Measurements from ENCODE around the gene CCDC146. TPM values are rescaled to one million over a fixed set of nuclear protein-coding genes. Genes with fewer than 3 reads are reported as not detected.

CCDC146 gene
- total and polyA plus RNA-seq, 9 of the 15 experiments (the other 6 are each of a cell fraction or from before 2014, with no cell fraction given), result 0.10 to 0.98 (median 0.26) TPM; not detected in 1

DNA sequence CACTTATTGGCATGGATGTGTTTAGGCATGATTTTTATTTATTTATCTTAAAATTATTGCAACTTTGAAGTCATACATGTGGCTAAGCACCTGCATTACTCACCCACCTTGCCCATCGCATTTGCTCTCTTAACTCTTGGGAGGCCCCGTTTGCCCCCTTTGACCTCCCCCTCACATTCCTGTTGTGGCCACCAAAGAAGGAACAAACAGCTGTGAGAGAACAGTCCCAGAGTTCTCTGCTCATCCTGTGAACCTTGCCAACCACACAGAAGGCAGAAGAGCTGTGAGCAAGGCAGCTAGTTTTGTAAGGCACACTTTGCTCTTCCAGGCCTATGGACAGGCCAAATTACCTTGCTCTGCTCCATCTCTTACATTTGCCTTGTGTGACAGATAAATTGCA, 100.8 kb downstream of the CCDC146 start:
- Histone ChIP-seq H3K9me1 (ENCODE audit: control insufficient read depth, insufficient read depth, low read length) (no peaks in the 10 kb centered on the region), H3K4me3 (no peak overlapping the region), H3K27me3 (ENCODE audit: control insufficient read depth in 2 of 2, insufficient read depth in 2 of 2, low read length in 2 of 2) (no peaks in the 10 kb centered on the region), H3K36me3 (ENCODE audit: control insufficient read depth, insufficient read depth, low read length) (no peaks in the 10 kb centered on the region), H2AFZ (ENCODE audit: low read depth, low read length) (no peak overlapping the region), H3K4me1 (replicated peaks in 1 of 2; ENCODE audit: control insufficient read depth in 2 of 2, insufficient read depth in 2 of 2, low read length in 2 of 2) (no peaks in the 10 kb centered on the region), H3K9ac (ENCODE audit: insufficient read depth in 1 of 2, low read depth in 2 of 2, low read length in 2 of 2) (no peak overlapping the region), H4K20me1 (replicated peaks; ENCODE audit: control insufficient read depth, insufficient read depth, low read length) (no peaks in the 10 kb centered on the region), H3K9me3 (replicated peaks; ENCODE audit: control insufficient read depth, insufficient read depth, low read depth, low read length) (peaks cover 1% of the 10 kb centered on the region; the same call in 1 of the 2 replicates), H3K79me2 (ENCODE audit: control insufficient read depth, insufficient read depth, low read length) (no peaks in the 10 kb centered on the region), H3K4me2 (ENCODE audit: insufficient read depth, low read length) (no peak overlapping the region), H3K27ac (ENCODE audit: extremely low read depth, low read depth, low read length) (no peak overlapping the region)
- no peak for DNase-seq (ENCODE audit: extremely low read depth in 1 of 4, low spot score in 3 of 4)
- ChIA-PET POLR2A (no interaction called here), CTCF (ENCODE audit: low intra/inter-chr PET ratio) (no interaction called here)
- BruUV-seq (replicated peaks), result no TSS peak
- ATAC-seq, result no peak
- in situ Hi-C loops (cut with MboI) (no loop called here), intact Hi-C loops (cut with micrococcal nuclease) (no loop called here)
- 4% methylated on average over 2 of the region's 2 CpGs for WGBS (ENCODE audit: insufficient coverage, low coverage, missing lambda C conversion rate)
- FAIRE-seq, result no peak
- TF ChIP-seq, protein P1, sequence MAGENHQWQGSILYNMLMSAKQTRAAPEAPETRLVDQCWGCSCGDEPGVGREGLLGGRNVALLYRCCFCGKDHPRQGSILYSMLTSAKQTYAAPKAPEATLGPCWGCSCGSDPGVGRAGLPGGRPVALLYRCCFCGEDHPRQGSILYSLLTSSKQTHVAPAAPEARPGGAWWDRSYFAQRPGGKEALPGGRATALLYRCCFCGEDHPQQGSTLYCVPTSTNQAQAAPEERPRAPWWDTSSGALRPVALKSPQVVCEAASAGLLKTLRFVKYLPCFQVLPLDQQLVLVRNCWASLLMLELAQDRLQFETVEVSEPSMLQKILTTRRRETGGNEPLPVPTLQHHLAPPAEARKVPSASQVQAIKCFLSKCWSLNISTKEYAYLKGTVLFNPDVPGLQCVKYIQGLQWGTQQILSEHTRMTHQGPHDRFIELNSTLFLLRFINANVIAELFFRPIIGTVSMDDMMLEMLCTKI (IDR thresholded peaks at IDR 0.05; ENCODE audit: partially characterized antibody), result no peak
- TF ChIP-seq FOXA3 (CRISPR knock-in tag; conservative IDR thresholded peaks at IDR 0.05 in 1 of 2, IDR thresholded peaks at IDR 0.05 in 1 of 2) (no peak), SNIP1 (IDR thresholded peaks at IDR 0.05; ENCODE audit: low read depth) (no peak), ZKSCAN3 (CRISPR knock-in tag; IDR thresholded peaks at IDR 0.05) (no peak), CREM (IDR thresholded peaks at IDR 0.05; ENCODE audit: low read depth) (no peak), SMARCC2 (IDR thresholded peaks at IDR 0.05; ENCODE audit: low read depth) (no peak), PHTF2 (CRISPR knock-in tag; IDR thresholded peaks at IDR 0.05) (no peak), NR2F6 (CRISPR knock-in tag; IDR thresholded peaks at IDR 0.05) (no peak)
- TF ChIP-seq, protein P2, sequence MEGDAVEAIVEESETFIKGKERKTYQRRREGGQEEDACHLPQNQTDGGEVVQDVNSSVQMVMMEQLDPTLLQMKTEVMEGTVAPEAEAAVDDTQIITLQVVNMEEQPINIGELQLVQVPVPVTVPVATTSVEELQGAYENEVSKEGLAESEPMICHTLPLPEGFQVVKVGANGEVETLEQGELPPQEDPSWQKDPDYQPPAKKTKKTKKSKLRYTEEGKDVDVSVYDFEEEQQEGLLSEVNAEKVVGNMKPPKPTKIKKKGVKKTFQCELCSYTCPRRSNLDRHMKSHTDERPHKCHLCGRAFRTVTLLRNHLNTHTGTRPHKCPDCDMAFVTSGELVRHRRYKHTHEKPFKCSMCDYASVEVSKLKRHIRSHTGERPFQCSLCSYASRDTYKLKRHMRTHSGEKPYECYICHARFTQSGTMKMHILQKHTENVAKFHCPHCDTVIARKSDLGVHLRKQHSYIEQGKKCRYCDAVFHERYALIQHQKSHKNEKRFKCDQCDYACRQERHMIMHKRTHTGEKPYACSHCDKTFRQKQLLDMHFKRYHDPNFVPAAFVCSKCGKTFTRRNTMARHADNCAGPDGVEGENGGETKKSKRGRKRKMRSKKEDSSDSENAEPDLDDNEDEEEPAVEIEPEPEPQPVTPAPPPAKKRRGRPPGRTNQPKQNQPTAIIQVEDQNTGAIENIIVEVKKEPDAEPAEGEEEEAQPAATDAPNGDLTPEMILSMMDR (IDR thresholded peaks at IDR 0.05 in 2 of 3, conservative IDR thresholded peaks at IDR 0.05 in 1 of 3; ENCODE audit: insufficient read depth in 2 of 3, low read depth in 1 of 3, low read length in 3 of 3), result no peak
- TF ChIP-seq, protein P3, sequence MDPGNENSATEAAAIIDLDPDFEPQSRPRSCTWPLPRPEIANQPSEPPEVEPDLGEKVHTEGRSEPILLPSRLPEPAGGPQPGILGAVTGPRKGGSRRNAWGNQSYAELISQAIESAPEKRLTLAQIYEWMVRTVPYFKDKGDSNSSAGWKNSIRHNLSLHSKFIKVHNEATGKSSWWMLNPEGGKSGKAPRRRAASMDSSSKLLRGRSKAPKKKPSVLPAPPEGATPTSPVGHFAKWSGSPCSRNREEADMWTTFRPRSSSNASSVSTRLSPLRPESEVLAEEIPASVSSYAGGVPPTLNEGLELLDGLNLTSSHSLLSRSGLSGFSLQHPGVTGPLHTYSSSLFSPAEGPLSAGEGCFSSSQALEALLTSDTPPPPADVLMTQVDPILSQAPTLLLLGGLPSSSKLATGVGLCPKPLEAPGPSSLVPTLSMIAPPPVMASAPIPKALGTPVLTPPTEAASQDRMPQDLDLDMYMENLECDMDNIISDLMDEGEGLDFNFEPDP (CRISPR knock-in tag; IDR thresholded peaks at IDR 0.05), result no peak
- TF ChIP-seq, protein P4, sequence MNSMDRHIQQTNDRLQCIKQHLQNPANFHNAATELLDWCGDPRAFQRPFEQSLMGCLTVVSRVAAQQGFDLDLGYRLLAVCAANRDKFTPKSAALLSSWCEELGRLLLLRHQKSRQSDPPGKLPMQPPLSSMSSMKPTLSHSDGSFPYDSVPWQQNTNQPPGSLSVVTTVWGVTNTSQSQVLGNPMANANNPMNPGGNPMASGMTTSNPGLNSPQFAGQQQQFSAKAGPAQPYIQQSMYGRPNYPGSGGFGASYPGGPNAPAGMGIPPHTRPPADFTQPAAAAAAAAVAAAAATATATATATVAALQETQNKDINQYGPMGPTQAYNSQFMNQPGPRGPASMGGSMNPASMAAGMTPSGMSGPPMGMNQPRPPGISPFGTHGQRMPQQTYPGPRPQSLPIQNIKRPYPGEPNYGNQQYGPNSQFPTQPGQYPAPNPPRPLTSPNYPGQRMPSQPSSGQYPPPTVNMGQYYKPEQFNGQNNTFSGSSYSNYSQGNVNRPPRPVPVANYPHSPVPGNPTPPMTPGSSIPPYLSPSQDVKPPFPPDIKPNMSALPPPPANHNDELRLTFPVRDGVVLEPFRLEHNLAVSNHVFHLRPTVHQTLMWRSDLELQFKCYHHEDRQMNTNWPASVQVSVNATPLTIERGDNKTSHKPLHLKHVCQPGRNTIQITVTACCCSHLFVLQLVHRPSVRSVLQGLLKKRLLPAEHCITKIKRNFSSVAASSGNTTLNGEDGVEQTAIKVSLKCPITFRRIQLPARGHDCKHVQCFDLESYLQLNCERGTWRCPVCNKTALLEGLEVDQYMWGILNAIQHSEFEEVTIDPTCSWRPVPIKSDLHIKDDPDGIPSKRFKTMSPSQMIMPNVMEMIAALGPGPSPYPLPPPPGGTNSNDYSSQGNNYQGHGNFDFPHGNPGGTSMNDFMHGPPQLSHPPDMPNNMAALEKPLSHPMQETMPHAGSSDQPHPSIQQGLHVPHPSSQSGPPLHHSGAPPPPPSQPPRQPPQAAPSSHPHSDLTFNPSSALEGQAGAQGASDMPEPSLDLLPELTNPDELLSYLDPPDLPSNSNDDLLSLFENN (IDR thresholded peaks at IDR 0.05; ENCODE audit: low read depth in 2 of 2, low read length in 2 of 2), result no peak
- TF ChIP-seq, protein P5, sequence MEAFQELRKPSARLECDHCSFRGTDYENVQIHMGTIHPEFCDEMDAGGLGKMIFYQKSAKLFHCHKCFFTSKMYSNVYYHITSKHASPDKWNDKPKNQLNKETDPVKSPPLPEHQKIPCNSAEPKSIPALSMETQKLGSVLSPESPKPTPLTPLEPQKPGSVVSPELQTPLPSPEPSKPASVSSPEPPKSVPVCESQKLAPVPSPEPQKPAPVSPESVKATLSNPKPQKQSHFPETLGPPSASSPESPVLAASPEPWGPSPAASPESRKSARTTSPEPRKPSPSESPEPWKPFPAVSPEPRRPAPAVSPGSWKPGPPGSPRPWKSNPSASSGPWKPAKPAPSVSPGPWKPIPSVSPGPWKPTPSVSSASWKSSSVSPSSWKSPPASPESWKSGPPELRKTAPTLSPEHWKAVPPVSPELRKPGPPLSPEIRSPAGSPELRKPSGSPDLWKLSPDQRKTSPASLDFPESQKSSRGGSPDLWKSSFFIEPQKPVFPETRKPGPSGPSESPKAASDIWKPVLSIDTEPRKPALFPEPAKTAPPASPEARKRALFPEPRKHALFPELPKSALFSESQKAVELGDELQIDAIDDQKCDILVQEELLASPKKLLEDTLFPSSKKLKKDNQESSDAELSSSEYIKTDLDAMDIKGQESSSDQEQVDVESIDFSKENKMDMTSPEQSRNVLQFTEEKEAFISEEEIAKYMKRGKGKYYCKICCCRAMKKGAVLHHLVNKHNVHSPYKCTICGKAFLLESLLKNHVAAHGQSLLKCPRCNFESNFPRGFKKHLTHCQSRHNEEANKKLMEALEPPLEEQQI (IDR thresholded peaks at IDR 0.05), result no peak

Measured in K562 (cell line).